AG10803 (cell line): ENCODE measurements around the gene ERO1B.
A peak's percentile ranks its signal among the peaks of the same experiment; 100 is the strongest.
"Not testable (repeated sequence)": the region's sequence is repeated elsewhere in the genome, so short reads cannot be mapped to it uniquely, and the experiment has no call there.

Source experiments
- DNase-seq: peaks from one replicate; pipeline ENCODE4 v3.0.0; 2010; ENCODE audit warnings: low read depth
- H3K4me3 ChIP-seq: 2 replicates; pipeline ENCODE4 v1.5.1; 2011; ENCODE audit warnings: mild to moderate bottlenecking, low read length, control low read depth
- CTCF ChIP-seq: conservative IDR thresholded peaks from 2 replicates; pipeline ENCODE4 v1.5.1; 2011; ENCODE audit warnings: mild to moderate bottlenecking, low read length, control low read depth, inconsistent platforms

The ERO1B gene

DNA sequence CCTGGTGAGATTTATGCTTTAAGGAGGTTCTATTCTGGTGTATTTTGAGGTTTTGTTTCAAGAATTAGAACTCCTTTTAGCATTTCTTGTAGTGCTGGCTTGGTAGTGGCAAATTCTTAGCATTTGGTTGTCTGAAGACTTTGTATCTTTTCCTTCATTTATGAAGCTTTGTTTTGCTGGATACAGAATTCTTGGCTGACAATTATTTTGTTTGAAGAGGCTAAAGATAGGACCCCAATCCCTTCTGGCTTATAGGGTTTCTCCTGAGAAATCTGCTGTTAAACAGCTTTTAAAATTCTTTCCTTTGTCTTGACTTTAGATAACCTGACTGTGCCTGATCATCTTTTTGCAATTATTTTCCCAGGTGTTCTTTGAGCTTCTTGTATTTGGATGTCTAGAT, 80.8 kb downstream of the ERO1B start:
- no peak overlapping the region for H3K4me3 ChIP-seq
- no peak for DNase-seq
- TF ChIP-seq CTCF, result no peak

DNA sequence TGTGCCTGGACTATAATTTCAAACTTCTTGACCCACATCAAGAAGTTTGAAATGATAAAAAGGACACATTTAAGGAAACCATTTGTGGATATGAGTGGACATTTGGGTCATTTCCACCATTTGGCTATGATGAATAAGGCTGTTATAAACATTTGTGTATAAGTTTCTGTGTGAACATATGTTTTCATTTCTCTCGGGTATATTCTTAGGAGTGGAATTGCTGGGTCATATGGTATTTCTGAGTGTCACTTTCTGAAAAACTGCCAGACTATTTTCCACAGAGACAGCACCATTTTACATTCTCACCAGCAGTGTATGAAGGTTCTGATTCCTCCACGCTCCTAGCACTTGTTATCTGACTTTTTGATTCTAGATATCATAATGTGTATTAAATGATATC, 88.6 kb downstream of the ERO1B start:
- H3K4me3 ChIP-seq, result no peak overlapping the region
- no peak for TF ChIP-seq CTCF
- DNase-seq, result no peak

GRCh38 chr1:236188084-236188483, 93.7 kb downstream of the ERO1B start:
- H3K4me3 ChIP-seq, DNase-seq: not testable (repeated sequence)

GRCh38 chr1:236186471-236186870, 95.3 kb downstream of the ERO1B start:
- not testable (repeated sequence) for H3K4me3 ChIP-seq, DNase-seq

GRCh38 chr1:236185687-236186086, 96.1 kb downstream of the ERO1B start:
- H3K4me3 ChIP-seq, result no peak overlapping the region
- DNase-seq, result no peak
- TF ChIP-seq CTCF, result no peak

- no peak overlapping the region for H3K4me3 ChIP-seq
- no peak for TF ChIP-seq CTCF
- DNase-seq, result peak; percentile 18
These were observed 100.7 kb downstream of the ERO1B start for GRCh38 chr1:236181059-236181458.

DNA sequence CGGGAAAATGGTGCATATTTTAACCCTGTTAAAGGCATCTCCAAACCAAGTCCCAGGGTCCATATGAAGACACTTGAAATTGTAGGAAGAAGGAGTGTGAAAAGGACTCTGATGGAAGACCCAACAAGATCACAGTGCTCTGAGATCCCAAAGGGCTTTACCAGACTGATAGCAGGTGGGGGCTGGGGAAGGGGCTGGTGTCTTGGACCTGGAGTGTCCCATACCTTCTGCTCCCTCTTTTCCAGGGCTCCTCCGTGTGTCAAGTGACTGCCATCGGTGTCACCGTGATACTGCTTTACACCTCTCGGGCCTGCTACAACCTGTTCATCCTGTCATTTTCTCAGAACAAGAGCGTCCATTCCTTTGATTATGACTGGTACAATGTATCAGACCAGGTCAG, 102.1 kb downstream of the ERO1B start:
- TF ChIP-seq CTCF, result no peak
- H3K4me3 ChIP-seq, result no peak overlapping the region
- no peak for DNase-seq

- no peak for TF ChIP-seq CTCF
- H3K4me3 ChIP-seq, result no peak overlapping the region
- DNase-seq, result no peak
These were observed 105.1 kb downstream of the ERO1B start for GRCh38 chr1:236176337-236177336.
